Measurements from ENCODE around the gene DNPEP. TPM values are rescaled to one million over a fixed set of nuclear protein-coding genes. Genes with fewer than 3 reads are reported as not detected.
A peak's percentile ranks its signal among the peaks of the same experiment; 100 is the strongest.

The DNPEP gene
- 32.3 TPM for total RNA-seq

DNA sequence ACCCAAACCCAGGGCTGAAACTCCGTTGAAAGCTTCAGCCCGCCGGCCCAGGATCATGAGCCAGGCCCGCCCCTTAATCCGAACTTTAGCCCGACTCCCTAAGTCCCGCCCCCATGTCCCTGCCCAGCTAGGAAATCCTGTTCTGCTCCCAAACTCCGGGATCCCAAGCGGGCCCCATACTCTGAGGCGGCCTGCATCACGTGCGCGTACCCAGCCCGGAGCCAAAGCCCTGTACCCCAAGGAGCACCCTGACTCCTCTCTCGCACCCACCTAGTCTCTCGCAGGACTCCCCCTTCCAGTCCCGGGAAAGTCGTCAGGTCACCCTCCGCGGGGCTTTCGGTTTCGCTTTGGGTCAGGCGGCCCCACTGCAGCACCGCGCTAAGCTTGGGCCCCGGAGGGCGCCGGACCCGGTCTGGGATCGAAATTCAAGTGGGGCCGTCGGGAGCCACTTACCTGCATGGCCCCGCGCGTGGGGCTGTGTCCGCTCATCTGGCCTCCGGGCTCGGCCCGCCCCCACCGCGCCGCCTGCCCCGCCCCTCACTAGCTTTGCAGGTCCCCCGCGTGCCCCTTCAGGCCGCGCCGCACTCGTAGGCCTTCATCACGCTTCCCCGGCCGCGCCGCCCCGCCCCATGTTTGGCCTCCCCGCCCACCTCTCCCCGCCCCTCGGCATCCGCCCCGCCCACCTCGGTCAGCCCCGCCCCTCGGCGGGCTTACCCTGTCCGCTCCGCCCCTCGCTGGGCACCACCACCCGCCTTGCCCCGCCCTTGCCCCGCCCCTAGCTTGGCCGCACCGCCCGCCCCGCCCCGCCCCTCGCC lies at the start of gene DNPEP:
DNPEP (minus strand) TSS at position 607 of the 815 bp plus-strand sequence; CDS start at position 489, 118 bp downstream.
- peak; percentile 88 for ATAC-seq

DNA sequence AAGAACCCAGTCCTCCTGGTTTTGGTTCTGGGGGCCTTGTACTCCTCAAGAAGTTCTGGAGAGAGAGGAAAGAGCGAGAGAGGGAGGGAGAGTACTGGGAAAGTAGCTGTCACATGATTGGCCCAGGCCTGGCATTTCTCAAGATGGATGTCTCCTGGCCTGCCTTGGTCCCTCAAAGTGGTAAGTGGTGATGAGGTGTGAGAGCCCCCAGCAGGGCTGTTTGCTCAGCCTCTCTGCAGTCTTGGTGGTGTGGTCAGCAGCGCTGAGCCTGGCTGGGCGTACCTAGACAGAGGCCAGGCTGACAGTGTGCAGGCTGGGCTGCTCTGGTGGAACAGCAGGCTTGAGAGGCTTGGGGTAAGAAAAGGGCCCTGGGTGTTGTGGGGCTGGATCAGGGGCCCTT lies 49.4 kb upstream of the DNPEP start:
- ATAC-seq = no peak

DNA sequence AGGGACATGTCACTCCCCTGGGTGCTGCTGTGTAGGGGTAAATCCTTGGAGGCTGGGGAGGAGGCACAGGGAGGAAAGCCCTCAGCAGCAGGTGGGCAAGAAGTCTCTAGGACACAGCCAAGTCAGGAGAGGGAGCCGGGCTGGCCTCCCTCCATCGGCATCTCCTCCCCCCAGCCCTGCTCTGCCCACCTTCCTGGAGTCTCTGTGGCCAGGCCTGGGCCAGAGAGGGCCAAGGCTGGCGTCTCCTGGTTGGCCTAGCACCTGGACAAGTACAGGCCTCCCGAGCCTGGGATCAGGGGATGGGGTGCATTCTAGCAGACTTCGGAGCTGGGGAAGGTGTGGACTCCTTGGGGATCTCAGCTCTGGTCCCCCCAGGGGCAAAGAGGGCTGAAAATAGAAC lies 48.8 kb upstream of the DNPEP start:
- no peak for ATAC-seq

DNA sequence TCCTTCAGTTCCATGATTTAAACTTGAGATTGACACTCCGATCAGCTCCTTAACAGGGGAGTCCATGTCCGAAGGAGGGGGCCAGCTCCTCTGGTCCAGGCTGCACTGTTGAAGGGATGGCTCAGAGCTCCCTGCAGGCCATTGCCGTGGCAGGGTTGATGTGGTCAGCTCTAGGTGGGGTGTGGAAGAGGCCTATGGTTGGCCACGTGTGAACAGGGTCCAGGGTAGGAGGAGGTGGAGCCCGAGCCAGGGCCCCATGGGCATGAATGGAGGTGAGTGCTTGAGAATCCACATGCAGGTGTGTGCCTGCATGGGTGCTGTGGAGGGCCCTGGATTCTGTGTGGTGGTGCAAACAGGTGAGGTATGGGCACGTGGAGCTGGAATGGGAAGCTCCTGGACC lies 48.0 kb upstream of the DNPEP start:
- no peak for ATAC-seq

DNA sequence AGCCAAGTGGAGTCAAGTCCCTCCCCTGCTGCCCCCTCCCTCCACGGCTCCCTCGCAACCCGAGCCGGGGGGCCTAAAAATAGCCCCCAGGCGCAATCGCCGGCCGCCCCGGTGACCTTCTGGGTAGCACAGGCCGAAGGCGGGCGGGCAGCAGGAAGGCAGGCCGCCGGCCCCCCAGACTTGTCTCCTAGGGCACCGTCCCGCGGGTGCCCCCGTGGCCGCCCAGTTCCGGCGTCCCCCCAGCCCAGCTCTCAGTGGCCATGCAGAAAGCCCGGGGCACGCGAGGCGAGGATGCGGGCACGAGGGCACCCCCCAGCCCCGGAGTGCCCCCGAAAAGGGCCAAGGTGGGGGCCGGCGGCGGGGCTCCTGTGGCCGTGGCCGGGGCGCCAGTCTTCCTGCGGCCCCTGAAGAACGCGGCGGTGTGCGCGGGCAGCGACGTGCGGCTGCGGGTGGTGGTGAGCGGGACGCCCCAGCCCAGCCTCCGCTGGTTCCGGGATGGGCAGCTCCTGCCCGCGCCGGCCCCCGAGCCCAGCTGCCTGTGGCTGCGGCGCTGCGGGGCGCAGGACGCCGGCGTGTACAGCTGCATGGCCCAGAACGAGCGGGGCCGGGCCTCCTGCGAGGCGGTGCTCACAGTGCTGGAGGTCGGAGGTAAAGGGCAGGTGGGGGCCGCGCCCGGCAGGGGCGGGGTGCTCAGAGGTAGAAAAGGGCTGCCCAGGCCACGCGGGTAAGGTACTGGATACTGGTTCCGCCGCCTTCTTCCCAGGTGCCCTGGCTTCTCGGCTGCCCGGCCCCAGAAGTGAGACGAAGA lies 47.2 kb upstream of the DNPEP start, which contains the start of gene SPEG:
SPEG (plus strand) TSS at position 126 of the 808 bp plus-strand sequence; CDS start at position 261, 135 bp downstream.
- peak; percentile 20 for ATAC-seq

DNA sequence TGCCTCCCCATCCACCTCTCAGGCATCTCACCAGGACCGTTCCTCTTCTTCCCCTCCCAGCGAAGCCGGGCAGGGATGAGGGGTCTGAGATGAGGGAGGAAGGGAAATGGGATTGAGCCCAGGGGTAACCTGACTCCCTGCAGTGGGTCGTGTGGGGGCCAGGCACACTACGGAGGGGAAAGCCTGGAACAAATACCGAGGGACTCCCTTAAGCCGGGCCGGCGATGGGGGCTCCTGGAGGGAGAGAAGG lies 46.7 kb upstream of the DNPEP start:
- ATAC-seq = no peak

DNA sequence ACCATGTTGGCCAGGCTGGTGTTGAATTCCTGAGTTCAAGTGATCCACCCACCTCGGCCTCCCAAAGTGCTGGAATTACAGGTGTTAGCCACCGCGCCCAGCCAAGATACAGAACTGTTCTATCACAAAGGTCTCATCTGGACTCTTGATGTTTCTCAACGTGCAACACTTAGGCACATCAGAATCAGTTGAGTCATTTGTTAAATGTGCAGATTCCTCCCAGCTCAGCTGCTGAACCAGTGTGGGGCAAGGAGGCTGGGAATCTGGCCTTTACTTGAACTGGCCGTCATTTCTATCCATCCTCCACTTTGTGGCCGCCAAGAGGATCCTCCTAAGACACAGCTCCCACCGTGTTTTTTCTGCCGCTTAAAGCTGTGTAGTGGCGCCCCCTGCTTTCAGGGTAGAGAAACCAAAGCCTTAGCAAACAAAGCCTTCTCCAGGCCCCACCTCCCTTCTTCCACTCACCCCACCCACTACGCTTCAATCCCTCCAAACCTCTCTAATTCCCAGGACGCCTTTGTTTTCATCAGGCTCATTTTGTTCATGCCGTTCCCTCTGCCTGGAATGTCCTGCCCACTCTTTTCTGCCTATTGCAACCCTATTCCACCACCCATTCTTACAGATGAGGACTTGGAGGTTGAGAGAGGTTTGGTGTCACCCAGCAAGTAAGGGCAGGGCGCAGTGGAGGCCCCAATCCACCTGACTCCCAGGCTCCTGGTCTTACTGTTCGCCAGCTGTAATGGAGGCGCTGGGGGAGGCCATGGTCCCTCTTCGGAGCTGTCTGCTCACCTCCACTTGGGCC lies 46.2 kb upstream of the DNPEP start:
- no peak for ATAC-seq

DNA sequence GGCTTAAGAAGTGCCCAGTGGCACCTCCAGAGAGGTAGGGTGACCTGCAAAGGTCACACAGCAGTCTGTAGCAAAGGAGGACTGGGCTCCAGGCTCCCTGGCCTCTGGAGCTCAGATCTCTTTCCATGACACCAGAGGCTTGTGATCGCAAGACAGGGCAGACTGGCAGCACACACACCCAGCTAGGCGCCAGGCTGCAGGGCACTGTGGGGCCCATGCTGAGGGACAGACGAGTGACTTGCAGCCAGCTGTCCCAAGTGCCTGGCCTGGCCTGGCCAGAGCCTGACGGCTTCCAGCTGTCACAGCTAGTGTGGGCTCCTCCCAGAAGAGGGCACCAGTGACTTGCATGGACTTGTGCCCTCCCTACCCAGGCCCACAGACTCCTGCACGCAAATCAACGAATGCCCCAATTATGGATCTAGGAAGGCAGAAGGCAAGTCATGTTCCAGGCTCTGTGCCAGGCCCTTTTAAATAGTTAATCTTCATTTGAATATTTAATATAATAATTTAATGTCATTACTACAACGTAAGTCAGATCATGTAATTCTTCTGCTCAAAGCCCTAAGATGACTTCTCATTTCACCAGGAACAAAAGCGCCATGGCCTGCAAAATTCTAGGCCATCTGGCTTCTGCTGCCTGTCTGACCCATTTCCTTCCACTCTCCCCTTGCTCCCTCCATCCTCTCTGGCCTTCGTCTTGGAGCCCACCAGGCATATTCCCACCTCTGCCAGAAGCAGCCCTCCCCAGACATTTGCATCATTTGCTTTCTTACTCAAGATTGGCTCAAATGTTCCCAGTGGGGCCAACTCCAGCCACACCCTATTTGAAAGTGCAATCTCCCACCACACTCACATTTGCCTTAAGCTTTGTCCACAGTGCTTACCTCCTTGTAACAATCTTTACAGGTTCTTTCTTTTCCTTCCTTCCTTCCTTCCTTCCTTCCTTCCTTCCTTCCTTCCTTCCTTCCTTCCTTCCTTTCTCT lies 43.2 kb upstream of the DNPEP start:
- ATAC-seq = peak; percentile 41

DNA sequence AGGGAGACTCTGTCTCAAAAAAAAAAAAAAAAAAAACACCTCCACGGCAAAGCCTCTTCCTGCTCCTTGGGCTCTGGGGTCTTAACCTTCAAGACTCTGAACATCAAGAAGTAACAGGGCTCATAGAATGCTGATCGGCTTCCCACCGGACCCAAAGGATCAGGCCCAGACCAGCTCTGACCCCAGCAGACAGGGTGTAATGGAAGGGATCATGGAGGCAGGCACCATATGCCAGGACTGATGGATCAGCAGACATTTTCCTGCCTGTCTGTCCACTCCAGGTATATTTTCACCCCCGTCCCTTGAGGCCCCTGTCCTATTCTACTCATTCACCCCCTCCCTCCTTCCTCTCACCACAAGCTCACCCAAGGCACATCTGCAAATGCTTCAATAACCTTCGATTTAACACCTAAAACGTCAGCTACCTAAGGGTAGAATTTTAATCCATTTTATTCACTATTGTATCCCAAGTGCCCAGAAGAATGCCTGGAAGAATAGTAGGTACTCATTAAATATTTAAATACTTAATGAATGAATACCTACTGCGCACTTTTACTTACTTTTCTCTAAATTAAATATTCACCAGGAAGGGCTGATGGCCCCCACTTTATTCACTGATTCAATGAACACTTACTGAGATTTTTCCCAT lies 42.4 kb upstream of the DNPEP start:
- no peak for ATAC-seq

DNA sequence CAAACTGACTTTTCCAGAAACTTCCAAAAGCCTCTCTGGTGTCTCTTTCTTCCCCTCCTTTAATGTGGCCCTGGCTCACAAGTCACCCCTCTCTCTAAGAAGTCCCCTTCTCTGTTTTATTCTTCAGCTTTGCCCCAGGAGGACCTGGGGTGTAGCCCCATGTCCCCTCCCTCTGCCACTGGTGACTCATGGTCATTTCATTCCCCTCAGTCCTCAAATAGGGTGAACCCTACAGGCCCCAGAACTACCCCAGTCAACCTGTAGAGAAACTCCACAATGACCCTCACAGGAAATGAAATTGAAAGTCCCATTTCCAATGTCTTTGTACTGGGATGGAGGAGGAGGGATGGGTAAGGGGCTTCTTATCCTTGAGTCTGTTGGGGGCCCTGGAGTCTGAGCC lies 40.8 kb upstream of the DNPEP start:
- ATAC-seq = no peak

DNA sequence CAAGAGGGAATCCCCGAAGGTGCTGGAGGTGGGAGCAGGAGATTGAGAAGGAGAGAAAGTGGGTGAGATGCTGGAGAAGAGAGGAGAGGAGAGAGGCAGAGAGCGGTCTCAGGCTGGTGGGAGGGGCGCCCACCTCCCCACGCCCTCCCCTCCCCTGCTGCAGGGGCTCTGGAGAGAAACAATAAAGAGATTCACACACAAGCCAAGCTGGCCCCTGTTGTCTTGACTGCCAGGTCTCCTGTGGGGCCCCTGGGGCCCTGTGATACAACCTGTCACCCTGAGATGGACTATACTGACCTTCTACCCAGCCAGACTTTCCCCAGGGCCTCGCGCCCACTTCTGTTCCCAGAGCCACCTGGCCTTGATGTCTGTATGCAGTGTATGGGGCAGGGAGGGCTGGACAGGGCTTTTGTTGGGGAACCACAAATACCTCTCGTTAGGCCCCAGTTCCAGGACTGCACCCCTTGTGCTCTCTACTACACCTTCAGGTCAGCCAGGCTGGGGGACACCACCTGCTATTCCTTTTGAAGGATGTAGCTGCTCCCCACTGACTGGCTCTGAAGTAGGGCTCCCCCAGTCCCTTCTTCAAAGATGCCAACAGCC lies 38.9 kb upstream of the DNPEP start:
- ATAC-seq = peak; percentile 20

DNA sequence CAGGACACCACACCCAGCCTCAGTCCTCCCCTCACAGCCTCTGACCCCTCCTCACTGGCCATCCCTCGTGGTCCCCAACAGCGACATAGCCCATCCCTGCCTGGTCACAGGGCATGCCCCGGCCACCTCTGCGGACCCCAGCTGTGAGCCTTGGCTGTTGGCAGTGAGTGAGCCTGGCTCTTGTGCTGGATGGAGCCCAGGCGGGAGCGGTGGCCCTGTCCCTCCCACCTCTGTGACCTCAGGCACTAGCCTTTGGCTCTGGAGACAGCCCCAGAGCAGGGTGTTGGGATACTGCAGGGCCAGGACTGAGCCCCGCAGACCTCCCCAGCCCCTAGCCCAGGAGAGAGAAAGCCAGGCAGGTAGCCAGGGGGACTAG lies 38.3 kb upstream of the DNPEP start:
- ATAC-seq = no peak

DNA sequence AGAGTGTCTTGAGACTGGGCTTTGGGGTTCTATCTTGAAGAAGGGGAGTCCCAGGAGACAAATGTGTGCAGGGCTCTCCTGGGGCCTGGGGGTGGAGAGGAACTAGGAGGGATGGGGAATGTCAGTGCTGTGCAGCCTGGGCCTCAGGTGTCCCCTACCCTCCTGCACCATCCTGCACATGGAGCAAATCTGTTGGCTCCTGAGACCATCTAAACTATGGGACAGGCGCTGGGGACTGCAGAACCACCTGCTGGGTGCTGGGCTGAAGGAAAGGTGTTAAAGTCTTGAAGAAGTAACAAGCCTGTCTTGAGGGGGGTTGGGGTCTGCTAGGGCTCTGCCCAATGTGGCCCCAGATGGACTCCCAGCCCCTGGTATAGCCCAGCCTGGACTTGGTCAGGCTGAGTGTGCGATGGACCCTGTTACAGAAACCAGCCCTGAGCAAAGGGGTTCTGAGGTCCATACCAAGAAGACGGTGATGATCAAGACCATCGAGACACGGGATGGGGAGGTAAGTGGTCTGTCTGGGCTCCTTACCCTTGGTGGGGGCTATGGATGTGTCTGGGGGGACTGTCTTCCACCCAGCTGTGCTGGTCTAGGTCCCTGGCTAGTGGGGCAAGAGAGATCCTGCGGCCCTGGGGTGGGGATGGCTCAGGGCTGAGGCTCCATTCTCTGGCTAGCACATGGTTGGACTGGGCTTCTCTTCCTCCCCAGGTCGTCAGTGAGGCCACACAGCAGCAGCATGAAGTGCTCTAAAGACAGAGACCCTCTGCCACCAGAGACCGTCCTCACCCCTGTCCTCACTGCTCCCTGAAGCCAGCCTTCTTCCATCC lies 37.7 kb upstream of the DNPEP start:
- no peak for ATAC-seq

DNA sequence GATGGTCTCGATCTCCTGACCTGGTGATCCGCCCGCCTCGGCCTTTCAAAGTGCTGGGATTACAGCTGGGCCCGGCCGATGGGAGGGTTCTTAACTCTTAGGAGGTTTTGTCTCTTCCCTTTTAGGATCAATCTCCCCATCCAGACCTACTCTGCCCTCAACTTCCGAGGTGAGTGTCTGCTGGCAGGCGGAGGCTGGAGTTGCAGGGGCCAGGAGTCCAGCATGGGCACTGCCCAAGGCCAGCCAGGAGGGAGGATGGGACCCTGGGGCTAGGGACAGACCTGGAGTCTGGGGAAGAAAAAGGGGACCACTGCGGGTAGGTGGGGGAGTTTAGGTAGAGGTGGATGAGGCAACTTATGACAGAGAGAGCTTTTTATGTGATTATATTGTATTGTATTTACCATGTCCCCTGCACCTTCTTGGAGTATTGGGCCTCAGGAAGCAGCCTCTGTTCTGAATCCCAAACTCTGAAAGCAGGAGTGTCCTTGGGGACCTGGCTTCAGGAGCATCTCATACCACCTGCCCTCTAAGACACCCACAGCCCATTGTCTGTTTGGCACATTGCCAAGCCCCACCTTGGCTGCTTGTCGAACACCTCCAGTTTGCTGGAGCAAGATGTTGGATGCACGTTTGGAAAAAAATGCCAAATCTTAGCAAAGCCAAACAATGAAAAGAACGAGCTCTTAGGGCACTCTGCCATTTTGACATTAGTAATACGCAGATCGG lies 36.1 kb upstream of the DNPEP start:
- no peak for ATAC-seq

DNA sequence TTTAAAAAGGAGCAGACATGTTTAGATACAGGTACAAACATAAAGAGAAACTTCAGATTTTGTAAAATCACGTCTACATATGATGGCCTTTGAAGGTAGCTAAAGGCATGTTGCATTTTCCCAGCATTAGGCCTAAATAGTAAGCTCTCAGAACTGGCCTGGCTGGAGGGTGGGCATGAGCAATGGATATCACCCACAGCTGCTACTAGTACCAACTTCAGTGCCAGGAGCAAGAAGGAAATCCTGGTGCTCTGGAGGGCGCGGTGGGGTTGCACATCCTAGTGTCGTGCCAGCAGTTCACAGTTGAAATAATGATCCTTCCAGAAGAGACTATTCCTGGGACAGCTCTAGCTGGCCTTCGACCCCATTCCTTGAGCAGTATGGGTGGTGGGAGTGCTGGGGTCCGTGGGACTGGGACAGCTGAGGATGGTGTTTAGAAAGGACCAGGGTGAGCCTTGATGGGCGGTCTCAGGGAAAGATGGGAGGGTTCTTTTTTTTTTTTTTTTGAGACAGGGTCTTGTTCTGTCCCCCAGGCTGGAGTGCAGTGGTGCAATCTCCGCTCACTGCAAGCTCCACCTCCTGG lies 35.3 kb upstream of the DNPEP start:
- no peak for ATAC-seq

DNA sequence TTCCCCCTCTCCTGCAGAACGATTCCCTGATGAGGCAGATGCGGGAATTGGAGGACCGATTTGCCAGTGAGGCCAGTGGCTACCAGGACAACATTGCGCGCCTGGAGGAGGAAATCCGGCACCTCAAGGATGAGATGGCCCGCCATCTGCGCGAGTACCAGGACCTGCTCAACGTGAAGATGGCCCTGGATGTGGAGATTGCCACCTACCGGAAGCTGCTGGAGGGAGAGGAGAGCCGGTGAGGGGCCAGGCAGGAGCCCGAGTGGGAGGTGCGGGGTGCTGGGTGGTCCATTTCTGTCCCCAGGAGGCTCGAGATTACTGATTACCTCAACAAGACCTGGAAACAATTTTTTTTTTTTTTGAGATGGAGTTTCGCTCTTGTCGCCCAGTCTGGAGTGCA lies 33.6 kb upstream of the DNPEP start:
- ATAC-seq = no peak

DNA sequence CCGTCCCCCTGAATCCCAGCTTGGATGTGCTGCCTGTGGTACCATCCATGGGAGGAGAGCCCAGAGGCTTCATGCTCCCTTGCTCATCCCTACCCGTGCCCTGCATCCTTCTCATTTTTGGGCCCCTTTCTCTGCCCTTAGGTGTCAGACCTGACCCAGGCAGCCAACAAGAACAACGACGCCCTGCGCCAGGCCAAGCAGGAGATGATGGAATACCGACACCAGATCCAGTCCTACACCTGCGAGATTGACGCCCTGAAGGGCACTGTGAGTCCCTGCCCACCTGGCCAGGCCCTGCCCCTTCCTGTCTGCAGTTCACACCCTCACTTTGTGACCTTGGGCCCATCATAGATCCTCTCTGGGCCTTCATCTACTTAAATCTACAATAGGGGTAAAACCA lies 33.0 kb upstream of the DNPEP start:
- ATAC-seq = no peak

DNA sequence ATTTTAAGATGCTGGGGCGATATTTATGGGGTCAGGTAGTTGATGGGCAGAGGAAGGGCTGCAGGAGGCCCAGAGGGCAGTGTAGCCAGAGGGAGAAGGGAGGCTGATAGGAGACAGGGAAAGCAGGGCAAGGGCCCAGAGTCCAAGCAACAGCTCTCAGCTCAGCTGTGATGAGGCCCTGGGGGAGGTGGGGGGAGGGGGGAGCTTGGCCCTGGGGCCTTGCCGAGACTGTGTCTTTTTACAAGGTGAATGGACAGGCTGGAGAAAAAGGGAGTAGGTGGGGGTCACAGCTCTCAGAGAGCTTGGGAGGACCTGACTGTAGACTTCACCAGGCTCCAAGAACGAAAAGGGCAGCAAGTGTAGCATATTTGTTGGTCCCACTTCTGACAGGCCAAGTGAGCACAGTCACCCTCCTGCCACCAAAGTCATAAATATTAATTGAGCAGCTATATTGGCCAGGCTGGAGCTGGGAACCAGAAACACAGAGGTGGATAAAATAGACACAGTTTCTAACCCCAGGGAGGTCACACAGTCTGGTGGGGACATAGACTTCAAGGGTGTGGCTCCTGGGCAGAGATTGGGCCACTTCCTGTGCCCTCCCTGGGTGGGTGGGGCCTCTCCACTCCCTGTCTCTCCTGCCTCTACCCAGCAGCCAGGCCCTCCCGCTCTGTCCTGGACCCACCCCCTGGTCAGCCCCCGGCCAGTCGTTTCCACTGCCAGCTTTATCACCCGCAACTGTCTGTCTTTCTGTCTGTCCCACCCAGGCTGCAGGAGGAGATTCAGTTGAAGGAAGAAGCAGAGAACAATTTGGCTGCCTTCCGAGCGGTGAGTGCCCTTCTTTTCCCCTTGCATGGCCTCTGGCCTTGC lies 31.9 kb upstream of the DNPEP start:
- ATAC-seq = no peak

Data from esophagus mucosa (tissue), 1 donor.